GM19193 (cell line): ENCODE data around the gene CTDP1.

Experiments
- POLR2A ChIP-seq: IDR thresholded peaks from 4 replicates; pipeline ENCODE4 v1.6.1; 2011; ENCODE audit not compliant: insufficient read depth, insufficient read length; ENCODE audit errors: extremely low read depth

Gene CTDP1

DNA sequence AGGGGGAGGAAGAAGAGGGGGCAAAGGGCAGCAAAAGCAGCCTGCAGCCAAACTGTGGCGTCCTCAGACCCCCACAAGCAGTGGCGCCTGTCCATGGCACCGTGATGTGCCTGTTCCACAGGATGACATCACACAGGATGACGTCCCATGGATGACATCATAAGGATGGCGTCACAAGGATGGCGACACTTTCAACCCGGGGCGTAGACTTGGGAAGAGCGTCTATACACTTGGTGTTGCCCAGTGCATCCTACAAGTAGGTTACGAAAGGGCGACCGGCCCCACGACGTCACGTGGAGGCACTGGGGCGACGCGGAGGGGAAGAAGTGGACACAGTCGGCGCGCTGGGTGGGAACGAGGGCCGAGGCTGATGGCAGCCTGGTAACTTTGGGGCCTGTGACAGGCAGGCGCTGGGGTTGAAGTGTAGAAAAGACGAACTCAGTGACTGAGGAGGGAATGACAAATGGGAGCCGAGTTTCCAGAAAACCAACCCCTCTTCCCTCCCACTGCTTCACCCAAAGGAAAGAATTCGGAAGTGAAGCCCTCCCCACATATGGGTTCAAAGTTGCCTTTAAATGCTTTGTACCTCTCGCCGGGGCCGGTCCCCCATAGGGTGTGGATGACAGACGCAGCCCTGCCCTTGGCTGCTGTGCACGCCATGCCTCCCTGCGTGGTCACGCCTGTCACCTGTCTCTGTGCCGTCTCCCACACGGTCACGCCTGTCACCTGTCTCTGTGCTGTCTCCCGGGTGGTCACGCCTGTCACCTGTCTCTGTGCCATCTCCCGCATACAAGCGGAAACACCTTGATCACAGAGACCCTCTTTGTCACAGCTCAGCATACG lies 104.7 kb downstream of the CTDP1 start:
- no peak for TF ChIP-seq POLR2A

DNA sequence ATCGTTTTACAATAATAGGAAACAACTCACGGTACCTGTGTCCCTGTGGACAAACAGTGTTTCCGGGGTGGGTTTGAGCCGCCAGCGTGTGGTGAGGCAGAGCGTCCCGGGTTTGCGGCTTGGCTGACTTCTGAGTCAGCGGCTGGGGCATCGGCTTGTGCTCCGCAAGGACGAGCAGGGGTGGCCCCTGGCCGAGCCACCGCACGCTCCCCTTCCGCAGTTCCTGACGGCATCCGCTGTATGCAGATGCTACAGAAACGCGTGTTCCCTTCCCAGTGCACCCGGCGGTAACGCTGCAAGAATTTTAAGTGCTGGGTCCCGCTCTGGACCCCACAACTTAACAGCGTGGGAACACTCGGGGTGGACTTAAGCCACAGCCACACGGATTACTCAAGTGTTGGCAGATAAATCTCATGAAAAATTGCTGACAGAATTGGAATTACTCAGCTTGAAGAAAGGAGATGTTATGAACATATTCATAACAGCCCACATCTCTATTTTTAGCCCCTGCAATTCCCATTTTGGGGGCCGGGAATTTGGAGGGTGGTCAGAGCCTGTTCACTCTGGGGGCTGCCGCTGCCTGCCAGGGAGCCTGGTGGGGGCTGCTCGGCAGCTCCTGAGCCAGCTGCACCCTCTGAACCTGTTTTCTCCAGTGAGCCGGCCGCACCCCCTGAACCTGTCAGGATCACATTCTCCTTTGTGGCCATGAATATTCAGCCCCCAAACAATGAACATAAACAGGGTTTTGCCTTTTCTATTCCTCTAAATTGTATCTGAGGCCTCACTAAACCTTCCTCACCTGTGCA lies 105.6 kb downstream of the CTDP1 start:
- TF ChIP-seq POLR2A = no peak

DNA sequence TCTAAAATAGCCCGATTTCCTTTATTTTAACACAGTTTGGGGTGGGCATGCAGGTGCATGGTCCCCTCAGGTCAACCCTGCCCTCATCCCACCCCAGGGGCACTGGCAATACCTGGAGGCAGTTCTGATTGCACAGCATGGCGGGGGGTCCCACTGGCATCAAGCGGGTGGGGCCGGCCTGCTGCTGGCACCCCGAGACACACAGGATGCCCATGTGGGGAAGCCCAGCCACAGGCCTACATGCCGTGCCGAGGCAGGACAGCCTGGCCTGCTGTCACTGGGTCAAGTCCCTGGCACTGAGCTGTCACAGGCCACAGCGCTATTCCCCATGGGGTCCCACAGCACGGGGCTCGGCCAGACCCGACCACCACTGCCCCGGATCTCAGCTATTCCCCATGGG lies 106.2 kb downstream of the CTDP1 start:
- no peak for TF ChIP-seq POLR2A

DNA sequence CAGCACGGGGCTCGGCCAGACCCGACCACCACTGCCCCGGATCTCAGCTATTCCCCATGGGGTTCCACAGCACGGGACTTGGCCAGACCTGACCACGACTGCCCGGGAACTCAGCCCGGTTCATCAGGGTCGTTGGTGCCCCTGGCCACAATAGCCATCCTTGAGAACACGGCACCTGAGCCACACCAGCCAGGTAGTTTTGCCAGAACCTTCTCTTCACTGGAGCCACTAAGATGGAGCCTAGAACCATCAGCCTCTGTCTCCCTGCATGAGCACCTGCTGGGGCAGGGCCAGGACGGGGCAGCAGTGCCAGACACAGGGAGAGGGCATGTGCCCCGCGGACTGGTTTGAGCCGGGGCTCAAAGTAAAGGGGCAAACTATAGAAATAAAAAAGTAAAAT lies 106.7 kb downstream of the CTDP1 start:
- TF ChIP-seq POLR2A = no peak

DNA sequence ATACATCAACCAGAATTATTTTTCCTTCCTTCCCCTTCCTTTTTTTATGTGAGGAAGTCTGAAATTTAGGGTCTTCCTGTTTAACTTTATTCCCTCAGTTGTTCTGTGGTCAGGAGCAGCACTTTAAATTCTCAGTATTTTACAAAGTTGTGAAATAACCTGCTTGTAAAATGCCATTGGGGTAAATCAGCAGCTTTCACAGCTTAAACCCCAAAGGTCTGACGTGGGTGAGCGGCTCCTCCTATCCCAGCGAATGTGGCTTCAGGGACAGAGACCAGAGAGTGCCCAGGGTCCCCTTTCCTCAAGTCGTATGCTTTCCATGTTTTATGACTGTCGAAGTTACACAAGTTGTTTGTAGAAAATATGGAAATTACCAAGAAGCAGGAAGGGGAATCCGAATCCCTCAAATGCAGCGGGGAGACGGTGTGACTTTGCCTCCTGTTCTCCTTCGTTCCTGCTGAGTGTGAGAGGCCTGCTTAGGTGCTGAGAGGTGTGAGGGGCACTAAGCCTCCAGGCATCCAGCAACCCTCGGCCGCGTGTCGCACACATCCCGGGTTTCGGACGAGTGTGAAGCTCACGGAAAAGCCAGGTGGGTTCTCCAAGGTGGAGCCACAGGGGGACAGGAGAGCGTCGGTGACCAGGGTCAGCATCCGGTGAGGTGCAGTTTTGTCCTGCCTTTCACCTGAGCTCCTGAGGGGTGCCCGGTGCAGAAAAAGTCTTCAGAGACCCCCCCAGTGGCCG lies 107.4 kb downstream of the CTDP1 start:
- no peak for TF ChIP-seq POLR2A

DNA sequence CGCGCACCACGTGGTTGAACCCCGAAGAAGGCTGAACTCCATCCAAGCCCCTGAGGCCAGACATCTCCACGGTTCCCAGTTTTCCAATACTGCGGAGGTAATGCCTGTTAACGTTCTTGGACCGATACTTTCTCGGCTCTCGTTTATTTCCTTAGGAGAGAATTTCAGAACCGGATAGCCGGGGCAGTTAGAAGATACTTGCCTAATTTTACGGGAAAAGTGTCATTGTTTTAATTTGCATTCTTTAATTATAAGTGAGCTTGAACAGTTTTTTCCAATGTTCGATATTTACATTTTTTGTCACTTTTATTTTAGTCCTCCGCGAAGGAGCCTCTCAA lies 107.9 kb downstream of the CTDP1 start:
- TF ChIP-seq POLR2A = no peak

DNA sequence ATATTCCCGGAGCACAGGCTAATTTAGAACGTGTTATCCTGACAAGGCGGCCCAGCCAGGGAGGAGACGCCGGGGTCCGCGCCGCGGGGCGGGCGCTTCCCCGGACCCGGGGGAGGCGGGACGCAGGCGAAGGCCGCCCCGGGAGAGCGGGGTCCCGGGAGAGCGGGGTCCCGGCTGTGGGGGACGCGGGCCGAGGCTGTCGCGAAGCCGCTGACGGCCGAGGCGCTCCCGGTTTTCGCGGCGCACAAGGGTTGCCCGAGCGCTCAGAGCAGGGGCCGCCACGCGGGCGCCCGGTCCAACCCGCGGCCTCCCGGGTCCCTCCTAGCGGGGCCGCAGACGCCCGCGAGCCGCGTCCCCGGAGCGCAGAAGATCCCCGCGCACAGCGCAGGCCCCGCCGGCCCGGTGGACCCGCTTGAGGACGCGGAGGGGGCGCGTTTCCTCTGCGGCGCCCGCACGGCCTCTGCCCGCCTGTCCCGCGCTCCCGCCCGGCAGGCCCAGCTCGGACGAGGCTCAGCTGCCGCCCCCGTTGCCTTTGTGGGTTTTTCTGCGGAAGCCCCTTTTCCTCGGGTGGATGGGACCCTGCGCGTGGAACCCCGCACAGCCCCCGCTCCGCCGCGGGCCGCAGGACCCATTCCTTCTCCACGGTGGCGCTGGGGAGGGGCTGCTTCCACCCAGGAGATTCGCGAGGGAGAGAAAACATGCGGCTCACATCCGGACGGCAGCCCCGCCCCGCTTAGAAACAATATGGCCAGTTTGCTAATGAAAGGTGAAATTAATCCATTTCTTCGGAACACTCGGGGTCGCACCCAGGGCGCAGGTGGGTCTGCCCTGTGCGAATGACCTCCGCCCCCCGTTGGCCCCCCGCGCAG lies 108.5 kb downstream of the CTDP1 start:
- no peak for TF ChIP-seq POLR2A

DNA sequence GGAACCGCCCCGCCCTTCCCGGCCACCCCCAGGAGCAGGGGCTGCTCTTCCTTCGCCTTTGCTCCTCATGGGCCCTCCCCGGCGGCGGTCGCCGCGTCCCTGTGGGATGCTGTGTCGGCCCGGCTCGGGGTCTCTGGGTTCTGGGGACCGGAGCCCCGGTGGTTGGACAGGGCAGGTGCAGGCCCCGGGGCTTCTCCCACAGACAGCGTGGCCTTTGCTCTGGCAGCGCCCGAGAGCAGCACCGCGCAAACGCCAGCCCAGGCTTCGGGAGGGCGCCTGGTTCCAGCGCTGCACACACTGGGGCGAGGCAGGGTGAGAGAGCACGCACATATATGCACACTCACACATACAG lies 109.1 kb downstream of the CTDP1 start:
- no peak for TF ChIP-seq POLR2A

DNA sequence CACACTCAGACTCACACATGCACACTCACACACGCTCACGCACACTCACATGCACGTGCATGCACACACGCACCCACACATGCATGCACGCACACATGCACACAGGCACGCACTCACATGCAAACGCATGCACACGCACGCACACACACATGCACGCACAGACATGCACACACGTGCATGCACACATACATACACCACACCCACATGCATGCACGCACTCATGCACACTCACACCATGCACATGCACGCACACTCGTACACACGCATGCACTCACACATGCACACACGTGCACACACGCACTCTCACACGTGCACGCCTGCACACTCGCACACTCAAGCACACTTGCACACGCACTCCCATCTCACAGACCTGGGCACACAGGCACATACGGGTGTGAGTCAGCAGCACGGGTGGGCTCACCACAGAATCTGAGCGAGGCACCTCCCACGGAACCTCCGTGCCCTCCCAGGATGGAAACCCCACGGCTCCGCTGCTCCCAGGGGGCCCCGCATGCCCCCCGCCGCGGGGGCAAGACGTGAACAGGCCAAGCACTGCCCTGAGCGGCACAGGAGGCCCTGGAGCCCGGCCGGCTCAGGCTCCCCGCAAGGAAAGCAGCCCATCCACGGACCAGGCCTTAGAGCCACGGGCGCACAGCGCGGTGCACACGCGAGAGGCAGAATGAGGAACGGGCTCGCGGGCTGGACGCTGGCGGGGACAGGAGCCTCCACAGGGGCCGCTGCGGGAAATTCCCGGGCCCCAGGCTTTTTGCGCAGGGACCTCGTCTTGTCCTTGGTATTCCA lies 109.7 kb downstream of the CTDP1 start:
- TF ChIP-seq POLR2A = no peak

DNA sequence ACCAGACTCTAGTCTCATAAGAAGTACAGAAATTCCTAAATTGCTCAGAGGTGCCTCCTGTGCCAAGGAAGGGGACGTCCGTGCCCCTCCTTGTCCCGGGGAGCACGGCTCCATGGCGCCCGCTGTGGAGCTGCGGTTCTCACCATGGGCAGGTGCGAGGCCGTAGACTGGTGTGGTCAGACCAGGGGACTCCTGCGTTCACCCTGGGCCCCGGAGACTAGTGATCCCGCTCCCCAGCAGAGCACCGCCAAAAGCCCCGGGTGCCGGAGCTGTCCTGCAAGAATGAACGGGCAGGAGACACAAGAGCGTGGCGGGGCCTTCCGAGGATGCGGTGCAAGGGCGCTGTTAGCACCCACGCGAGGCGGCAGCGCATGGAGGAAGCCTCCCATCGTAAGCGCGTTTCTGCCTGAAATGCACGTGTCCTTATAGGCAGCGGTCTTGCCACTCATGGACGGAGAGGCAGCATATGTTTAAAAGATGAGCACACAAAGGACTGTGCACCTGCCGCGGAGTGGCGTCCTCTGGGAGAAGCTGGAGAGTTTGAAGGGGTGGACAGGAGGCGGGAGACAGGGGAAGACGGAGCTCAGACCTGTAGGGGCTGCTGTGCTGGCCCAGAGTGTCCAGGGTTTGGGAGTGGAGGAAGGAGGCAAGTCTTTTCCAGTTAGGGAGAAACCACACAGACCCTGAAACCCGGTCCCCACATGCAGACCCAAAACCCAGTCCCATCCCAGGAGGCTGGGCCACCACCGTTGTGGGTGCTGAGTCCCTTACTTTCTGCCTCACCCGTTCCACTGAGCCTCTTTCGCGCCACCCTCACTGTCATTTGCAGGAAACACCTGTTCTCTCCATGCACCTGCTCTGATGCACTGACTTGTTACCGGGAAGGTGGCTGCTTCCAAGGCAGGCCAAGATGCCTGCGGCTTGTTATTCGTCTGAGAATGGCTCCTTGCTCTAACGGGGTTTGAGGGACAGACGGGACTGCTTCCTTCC lies 110.6 kb downstream of the CTDP1 start:
- TF ChIP-seq POLR2A = no peak

DNA sequence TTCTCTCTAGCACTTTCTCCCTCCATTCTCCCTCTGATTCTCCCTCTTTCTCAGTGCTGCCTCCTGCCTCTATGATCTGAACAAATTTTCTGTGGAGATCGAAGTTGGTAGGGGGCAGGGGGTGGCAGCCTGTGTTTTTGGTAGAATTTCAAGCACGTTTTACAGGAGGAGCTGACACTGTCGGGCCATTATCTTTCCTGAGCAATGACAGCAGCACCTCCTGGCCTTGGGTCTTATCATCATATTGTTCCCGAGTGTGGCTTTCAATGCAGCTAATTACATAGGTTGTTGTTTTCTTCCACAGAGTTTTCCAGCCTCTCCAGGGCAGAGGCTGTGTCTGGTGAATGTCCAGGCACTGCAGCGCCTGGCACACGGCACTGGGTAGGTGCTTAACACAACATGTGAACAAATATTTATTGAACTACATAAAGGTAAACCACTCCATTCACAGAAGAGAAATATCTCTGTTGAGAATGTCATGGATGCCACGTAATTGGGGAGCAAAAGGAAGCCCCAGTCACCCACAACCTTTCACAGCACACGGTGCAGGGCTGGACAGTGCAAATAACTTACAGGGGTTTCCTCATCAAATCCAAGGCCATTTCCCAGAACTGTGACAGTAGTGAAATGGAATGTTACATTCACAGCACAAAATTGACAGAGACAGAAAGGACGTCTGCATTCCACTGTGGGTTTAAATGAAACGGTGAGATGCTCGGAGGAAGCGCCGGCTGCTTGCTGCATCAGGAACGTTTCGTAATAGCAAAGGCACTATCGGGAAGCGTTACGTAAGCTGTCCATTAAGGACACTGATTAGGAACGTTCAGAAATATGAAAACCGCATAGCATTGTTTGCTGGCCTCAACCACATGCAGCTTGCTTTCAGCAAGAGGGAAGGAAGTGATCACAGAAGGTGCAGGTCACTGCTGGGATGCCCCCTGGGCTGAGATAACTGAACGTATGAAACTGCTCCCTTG lies 111.7 kb downstream of the CTDP1 start:
- TF ChIP-seq POLR2A = no peak
